Kasumi-1 (cell line): ENCODE results near the gene C6orf15.
A peak's percentile ranks its signal among the peaks of the same experiment; 100 is the strongest.

Experiments
- DNase-seq, 2 experiments: peaks; one replicate each; lab custom pipeline; 2025; lab: John Stamatoyannopoulos, UW

Gene C6orf15

DNA sequence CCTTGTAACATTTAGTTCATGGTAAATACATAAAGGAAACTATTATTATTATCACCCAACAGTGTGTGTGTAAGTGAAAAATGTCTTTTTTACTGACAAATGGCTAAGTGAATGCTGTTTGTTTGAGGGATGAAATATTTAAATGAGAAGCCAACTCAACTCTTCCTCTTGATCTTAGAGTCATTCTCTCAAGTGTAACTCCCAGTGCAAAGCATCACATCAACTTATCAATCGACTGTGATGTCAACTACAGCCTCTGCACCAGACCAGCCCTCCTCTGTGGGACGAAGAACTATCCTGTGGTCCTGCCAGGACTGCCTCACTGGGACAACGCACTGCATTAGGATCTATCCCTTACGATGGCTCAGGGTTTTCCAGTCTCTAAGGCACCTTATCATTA is 5.3 kb downstream of the C6orf15 start:
- DNase-seq, result no peak

DNA sequence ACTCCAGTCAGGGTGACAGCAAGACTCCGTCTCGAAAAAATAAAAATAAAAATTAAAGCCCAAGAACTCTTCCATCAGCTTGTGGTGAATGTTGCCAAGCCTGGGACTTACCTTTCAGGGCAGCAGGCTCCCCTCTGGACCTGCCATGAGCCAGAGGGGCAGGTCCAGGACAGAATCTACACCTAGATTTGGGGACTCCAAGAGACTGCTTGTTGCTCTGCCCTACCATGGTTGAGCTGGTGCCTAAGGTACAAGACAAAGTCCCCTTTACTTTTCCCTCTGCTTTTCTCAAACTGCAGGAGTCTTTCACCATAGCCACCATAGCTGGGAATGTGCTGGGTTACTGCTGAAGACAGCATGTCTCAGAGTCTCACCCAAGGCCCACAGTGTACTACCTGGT is 9.2 kb downstream of the C6orf15 start:
- no peak for DNase-seq

DNA sequence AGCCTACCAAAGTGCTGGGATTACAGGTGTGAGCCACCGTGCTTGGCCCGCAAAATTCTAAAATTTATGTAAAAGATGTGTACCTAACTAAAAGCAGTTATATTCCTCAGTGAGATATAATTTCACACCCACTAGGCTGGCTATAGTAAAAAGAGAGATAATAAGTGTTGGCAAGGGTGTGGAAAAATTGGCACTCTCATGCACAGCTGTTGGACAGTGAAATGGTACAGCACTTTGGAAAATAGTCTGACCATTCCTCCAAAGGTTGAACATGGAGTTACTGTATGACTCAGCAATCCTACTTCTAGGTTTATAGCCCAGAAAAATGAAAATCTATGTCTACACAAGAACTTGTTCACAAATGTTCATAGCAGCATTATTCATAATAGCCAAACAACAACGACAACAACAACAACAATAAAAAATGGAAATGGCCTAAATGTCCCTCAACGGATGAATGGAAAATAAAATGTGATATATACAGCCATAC is 13.9 kb downstream of the C6orf15 start:
- no peak for DNase-seq

DNA sequence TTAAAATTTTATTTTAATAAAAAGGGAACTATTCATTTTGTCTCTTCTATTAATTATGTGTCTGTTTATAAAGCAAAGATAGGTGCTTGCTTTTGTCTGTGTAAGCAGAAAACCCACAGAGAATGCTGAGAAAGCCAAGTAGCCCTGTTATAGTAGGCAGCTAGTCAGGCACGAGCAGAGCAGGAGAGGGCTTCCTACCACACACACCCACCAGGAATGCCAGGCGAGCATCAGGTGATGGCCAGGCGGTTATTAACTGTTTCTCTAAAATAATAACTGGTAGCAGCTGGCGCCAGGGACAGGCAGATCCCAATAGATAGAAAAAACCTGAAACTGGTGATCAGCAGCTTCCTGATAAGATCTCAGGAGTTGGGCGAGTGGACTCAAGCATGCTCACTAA is 15.7 kb downstream of the C6orf15 start:
- no peak for DNase-seq

DNA sequence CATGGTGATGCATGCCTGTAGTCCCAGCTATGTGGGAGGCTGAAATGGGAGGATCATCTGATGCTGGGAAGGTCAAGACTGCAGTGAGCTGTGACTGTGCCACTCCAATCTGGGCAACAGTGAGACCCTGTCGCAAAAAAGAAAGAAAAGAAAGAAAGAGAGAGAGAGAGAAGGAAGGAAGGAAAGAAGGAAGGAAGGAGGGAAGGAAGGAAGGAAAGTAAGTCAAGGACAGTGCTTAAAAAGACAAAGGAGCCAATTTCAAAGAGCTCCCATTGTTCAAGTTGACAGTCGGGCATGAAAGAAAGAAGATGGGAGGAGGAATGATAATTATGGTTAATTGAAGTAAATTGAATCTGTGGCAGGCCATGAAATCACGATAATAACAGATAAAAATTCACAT is 16.2 kb downstream of the C6orf15 start:
- DNase-seq, result no peak

DNA sequence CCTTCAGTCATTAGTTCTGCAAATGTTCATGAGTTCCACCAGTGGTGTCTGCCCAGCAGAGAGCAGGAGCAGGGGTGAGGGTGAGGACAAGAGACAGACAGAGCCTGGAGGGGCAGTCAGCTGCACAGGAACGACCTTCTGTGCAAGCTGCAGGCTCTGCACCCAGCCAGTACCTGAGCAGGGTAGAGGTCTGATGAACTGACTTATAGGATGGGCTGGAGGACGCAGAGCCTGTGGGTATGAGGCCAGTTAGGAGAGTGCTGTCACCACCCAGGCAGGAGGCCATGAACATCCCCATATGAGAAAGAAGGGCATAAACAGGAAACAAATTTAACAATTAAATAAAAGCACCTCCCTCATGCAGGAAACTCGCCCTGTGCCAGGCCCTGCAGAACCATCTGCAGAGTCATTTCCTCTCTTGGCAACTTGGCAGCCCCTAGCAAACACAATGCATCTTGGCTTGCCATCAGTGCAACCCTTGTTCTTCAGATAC is 17.9 kb downstream of the C6orf15 start:
- DNase-seq, result no peak

DNA sequence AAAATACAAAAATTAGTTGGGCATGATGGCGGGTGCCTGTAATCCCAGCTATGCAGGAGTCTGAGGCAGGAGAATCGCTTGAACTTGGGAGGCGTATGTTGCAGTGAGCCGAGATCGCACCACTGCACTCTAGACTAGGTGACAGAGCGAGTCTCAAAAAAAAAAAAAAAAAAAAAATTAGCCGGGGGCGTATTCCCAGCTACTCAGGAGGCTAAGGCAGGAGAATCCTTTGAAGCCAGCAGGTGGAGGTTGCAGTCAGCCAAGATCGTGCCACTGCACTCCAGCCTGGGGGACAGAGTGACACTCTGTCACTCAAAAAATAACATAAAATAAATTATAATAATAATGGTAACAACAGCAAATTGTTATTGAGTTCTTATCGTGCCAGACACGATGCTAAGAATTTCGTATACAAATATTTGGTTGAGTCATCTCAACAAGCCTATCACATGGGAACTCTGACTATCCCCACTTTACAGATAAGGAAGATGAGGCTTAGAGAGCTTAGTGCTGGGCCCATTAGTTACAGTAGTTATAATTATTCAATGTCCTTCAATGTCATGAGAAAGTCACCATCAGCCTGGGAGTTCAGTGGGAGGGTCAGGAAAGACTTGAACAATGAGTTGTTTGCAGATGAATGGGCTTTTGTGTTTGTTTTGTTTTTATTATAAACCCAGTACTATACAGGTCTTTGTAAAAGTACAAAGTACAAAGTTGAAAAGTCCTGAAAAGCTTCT is 19.4 kb downstream of the C6orf15 start:
- DNase-seq, result no peak

DNA sequence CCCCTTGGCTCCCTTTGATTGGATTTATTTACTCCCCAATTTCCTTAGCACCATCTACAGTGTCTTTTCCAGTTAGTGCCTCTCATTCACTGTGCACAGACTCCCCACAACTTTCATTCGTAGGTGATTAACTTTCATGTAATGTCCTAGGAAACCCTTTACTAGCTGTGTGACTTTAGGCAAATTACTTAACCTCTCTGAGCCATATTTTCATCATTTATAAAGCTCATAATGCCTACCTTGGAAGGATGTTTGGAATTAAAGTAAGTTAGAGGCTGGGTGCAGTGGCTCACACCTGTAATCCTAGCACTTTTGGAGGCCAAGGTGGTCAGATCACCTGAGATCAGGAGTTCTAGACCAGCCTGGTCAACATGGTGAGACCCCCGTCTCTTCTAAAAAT is 20.1 kb downstream of the C6orf15 start:
- DNase-seq, result no peak

DNA sequence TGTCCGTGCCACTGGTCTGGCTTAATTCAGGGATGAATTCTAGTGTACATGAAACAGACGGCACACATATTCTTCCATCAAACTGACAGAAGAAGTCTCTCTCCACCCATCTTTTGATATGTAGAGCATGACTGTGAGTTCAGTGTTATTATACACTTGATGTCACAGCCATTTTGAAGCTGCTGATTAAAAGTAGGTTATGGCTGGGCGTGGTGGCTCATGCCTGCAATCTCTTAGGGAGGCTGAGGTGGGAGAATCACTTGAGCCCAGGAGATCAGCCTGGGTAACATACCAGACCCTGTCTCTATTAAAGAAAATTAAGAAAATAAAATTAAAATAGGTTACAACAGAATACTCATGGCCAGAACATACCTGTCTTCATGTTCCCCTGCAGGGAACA is 20.7 kb downstream of the C6orf15 start:
- DNase-seq, result no peak

DNA sequence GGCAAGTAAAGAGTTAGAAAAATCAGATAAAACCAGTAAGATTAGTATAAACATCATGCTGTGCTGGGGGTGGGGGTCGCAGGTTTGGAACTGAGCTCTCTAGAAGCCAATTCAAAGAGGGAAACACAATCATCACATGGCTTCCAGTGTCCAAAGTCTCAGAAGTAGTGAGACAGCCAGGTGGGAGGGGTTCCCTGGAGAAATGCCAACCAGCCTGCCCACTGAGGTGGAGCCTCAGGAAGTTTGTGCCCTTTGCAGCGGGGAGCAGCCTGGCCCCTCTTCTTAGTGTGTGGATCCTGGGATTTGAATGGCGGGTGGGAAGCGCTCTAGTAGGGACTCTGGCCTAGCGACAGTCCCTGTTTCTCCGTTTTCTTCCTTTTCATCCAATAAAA is 21.4 kb downstream of the C6orf15 start:
- DNase-seq, result no peak

DNA sequence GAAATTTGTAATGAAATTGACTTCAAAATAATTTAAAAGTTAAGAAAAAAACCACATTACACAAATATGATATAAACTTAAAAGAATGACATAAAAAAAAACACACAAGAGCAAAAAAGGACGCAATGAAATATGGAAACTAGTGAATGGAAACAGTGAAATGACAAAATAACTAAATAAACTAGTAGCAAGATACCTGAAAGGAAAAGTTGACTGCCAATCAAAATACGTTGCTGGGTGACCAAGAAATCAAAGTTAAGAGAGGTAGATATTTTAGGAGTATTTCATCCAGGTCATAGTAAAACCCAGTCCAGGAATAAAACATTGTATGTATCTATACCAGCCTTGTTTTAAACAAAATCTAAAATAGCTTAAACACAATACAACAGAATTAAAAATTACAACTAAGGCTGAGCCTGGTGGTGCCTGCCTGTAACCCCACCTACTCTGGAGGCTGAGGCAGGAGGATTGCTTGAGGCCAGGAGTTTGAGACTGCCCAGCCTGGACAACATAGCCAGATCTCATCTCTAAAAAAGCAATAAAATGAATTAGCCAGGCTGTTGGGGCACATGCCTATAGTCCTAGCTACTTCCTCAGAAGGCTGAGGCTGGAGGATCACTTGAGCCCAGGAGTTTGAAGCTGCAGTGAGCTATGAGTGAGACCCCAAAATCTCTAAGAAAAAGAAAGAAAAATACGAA is 22.0 kb downstream of the C6orf15 start:
- DNase-seq, result no peak

DNA sequence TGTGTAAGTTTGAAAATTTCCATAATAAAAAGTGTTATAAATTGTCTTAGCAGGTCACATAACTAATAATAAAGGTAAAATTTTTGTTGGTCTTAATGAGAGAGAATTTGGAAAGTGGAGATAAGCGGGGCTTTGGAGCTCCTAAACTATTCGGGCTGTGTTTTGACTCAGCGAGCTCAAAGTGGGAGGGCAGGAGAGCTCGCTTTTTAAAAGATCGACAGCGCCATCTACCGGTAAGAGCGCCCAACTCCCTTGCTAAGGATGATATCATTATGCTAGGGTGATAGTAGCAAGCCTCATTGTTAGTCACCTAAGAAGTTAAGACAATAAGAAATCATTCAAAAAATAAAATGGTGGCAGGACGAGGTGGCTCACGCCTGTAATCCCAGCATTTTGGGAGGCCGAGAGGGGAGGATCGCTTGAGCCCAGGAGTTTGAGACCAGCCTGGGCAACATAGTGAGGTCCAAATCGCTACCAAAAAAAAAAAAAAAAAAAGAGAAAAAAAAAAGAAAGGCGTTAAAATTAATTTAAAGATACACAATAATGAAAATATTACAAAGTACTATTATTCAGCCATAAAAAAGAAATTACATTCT is 24.8 kb downstream of the C6orf15 start:
- DNase-seq, result peak; percentile 84 to 85

DNA sequence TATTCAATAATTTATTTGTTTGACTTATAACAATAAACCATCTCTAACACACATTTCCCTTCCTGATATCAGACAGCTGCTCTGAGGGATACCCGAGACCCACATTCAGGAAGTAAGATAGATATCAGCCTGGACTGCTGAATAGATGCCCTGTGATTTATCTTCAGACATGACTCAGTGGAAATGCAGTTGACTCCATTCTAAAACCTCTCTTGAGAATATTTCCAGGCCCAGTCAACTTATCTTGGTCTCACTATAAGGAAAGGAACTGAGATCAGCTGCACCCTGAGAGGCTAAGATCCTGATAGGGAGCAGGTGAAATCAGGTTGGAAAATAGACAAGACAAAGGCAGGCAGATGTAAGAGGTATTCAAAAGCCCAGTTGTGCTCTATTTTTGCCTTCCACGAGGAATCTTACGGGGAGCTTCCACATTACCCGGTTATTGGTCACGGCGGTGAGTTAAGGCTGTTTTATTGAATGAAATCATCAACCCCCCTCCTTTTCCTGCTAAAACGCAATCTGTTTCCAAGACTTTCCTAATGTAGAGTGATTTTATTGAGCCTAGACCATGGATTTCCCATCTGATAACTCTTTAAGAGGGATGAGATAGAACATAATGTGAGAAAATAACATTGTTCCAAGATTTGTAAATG is 25.5 kb downstream of the C6orf15 start:
- DNase-seq, result no peak

DNA sequence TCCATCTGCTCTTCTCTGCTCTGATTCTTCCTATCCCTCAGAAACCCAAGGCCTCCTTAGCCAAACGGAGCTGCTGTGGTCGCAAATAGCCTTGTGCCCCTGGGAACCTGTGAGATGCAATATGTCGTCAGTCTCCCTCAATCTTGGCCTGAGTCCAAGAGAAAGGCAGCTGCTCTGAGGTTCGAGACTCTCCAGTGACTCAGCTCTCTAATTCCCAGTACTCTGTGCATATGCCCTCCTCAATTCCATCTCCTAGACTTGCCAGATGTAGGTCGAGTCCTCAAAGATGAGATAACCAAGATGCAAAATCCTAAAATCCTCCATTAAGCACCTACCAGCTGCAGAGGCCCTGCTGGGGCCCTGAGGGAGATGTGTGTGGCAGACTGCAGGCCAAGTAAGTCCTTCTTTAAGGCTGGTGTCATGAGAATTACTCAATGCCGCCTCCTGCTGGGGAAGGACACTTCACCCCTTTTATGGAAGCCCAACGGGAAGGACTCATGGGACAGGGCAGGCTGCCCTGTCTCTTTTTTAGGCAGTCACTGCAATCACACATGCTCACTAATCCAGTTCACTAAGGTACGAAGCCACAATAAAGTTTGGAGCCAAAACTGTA is 28.5 kb downstream of the C6orf15 start:
- peak; percentile 48 to 57 for DNase-seq

DNA sequence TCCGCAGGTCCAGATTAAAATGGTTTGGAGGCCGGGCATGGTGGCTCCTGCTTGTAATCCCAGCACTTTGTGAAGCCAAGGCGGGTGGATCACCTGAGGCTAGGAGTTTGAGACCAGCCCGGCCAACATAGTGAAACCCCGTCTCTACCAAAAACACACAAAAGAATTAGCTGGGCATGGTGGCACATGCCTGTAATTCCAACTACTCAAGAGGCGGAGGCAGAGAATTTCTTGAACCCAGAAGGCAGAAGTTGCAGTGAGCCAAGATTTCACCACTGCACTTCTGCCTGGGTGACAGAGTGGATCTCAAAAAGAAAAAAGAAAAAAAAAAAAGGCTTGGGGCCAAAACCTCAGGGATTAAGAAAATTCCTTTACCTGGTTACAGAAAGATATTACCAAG is 30.5 kb downstream of the C6orf15 start:
- no peak for DNase-seq

DNA sequence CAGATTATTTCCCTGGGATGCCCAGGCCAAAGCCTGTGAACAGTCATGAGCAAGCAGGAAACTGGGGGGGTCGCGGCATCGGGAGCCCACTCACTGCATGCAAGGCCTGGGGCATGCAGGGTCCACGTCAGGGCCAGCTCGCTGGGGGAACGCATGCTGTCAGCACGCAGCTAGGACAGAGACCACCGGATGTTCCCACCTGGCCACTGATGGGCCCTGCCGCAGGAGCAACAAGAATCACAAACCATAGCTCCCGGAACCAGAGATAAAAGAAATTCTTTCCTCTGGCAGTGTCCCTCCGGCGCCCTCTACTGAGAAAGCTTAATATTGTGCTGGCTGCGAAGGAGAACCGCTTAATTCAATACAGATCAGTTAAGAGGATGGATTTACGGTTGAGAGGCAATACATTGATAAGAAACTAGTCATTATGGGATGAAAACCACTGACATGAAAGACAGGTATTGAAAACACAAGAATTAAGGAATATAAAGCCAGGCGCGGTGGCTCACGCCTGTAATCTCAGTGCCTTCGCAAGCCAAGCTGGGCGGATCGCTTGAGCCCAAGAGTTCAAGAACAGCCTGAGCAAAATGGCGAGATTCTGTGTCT is 32.6 kb downstream of the C6orf15 start:
- DNase-seq, result peak; percentile 62 to 88

DNA sequence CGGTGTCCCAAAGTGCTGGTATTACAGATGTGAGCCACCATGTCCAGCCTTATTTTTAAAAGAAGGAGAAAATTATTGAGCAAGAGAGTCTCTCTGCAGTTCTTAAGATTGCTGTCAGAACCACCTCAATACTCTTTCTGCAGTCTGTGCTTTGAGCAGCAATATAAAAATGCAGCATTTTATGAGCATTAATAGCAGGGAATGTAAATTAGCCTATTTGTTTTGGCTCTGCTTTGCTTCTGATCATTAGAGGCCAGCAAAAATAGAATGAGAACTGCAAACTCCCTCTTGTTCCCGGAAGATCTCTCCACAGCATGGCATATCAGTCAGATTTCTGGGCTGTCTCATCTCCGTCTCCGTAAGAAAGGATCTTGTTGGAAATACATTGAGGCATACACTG is 35.8 kb downstream of the C6orf15 start:
- no peak for DNase-seq

DNA sequence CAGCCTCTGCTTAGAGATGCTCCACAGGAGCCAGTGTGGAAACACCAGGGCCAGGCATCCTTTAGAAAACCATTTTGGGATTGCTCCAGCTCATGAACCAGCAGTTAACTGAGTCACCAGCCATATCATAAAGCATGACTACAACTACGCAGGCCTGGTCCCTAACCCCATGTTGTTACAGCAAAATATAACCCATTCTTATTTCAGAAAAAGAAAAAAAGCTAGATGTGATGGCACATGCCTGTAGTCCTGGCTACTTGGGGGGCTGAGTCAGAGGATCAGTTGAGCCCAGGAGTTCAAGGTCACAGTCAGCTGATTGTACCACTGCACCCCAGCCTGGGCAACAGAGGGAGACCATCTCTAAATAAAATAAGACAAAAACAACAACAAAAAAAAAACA is 36.8 kb downstream of the C6orf15 start:
- DNase-seq, result no peak

DNA sequence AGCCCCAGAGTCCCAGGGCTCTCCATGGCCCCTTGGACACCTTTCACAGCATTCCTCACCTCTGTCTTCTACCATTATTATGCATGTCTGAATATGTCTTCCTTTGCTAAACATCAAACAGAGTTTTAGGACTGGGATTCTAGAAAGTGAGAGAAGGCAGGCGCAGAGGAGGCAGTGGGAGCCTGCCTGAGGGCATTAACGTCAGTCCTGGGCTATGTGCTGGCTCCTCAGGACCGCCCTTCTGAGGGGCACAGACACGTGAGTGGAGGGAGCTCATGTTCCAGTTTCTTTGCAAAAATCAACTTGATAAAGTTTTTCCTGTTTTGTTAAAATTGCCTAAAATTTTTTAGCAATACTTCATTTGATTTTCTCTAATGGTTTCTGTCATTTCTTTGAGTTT is 38.0 kb downstream of the C6orf15 start:
- DNase-seq, result no peak

DNA sequence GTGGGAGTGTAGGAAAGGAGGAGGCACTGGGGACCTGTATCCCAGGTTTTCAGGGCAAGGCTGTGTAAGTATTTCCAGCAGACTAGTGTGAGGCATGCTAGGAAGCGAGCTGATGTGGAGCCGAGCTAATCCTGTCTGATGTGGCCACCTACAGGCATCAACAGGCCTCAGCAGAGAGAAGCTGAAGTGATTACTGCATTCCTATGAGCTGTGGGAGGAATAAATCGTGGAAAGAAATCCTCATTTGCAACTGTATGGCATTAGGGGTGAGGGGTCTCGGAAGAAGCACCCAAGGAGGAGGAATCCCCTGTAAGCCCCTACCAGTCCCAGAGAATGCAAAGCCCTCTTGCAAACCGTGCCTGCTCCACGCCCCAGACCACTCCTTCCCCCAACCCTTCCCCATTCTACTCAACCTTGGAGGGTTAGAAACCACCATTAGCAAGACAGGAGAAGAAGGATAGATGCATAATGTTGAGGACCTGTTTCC is 41.6 kb downstream of the C6orf15 start:
- DNase-seq, result peak; percentile 19 to 36

DNA sequence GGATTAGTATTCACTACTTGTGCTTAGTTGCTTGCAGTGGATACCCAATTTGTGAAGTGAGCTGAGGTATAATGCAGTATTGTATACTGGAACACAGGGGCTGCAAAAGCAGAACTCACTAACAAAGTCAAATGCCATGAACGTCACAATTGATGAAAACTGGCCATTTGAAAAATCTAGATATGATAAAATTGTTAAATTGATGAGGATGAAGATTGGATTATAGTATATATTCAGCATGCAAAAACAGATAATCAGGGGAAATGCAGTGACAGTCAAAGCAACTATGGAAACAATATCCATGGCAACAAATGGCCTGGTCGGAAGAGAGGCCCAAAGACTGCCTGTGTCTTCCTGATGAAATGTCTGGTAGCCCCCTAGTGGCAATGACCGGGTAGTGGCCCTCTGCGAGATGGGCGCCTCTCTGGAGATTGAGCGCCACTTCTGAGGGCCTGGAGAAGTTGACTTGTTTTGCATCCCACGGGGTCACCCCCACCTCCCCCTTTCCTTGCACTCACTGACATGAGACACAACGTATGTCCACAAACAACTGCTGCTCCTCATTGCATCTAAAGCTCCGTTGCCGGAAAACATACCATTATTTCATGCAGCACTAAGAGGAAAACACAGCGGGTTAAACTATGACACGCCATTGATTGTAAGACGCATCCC is 43.6 kb downstream of the C6orf15 start:
- DNase-seq, result peak; percentile 77 to 82
